CD14-positive monocyte (primary cell): ENCODE data around the gene PLA2G2E. TPM values are rescaled to one million over a fixed set of nuclear protein-coding genes. Genes with fewer than 3 reads are reported as not detected.

Experiments
- DNase-seq, 3 donors: peaks; one replicate each; pipeline ENCODE4 v3.0.0-alpha.2; 2011 to 2022
- H2AFZ ChIP-seq: 2 replicates; pipeline ENCODE4 v1.6.0; 2012; ENCODE audit warnings: mild to moderate bottlenecking, low read depth, low read length, inconsistent platforms; ENCODE audit not compliant: insufficient read depth, poor library complexity, severe bottlenecking
- H3K27ac ChIP-seq, 2 donors: 1 replicate in 1 of 2; 2 replicates in 1 of 2; pipeline ENCODE4 v1.5.1; 2012 to 2013; ENCODE audit warnings: low read length in 2 of 2, control low read depth in 1 of 2, inconsistent platforms in 1 of 2, low read depth in 1 of 2, mild to moderate bottlenecking in 1 of 2
- H3K27me3 ChIP-seq, 2 donors: one replicate each; pipeline versions ENCODE4 v1.6.0 to v1.6.1; 2011 to 2013; ENCODE audit warnings: low read length in 2 of 2; ENCODE audit not compliant: control insufficient read depth in 2 of 2, insufficient read depth in 2 of 2
- H3K36me3 ChIP-seq, 2 donors: replicated peaks in 1 of 2; 1 replicate in 1 of 2; 2 replicates in 1 of 2; pipeline versions ENCODE4 v1.5.1 to v1.6.1; 2012 to 2013; ENCODE audit warnings: low read length in 2 of 2, control low read depth in 1 of 2, inconsistent platforms in 1 of 2, mild to moderate bottlenecking in 1 of 2; ENCODE audit not compliant: insufficient read depth in 2 of 2, control insufficient read depth in 1 of 2
- H3K4me1 ChIP-seq, 2 donors: 1 replicate in 1 of 2; 2 replicates in 1 of 2; pipeline versions ENCODE4 v1.5.1 to v1.6.1; 2012 to 2013; ENCODE audit warnings: low read length in 2 of 2, control low read depth in 1 of 2, inconsistent platforms in 1 of 2, mild to moderate bottlenecking in 1 of 2, moderate library complexity in 1 of 2; ENCODE audit not compliant: insufficient read depth in 2 of 2, control insufficient read depth in 1 of 2
- H3K4me2 ChIP-seq: replicated peaks from 2 replicates; pipeline ENCODE3; 2012; ENCODE audit warnings: low read length, moderate library complexity, mild to moderate bottlenecking; ENCODE audit not compliant: poor library complexity, severe bottlenecking; ENCODE audit errors: extremely low read depth
- H3K4me3 ChIP-seq, 3 experiments: fragments of 200-600 bp in 1 of 3; sonication (generic) in 1 of 3; replicated peaks in 1 of 3; 1 replicate in 2 of 3; 2 replicates in 1 of 3; pipeline ENCODE4 v1.5.1; 2011 to 2013; ENCODE audit warnings: low read length in 3 of 3, mild to moderate bottlenecking in 3 of 3, control low read depth in 2 of 3, low read depth in 2 of 3, inconsistent platforms in 1 of 3, moderate library complexity in 1 of 3
- H3K79me2 ChIP-seq: 2 replicates; pipeline ENCODE4 v1.6.0; 2012; ENCODE audit warnings: mild to moderate bottlenecking, control low read depth, inconsistent platforms, low read length, moderate library complexity; ENCODE audit not compliant: insufficient read depth
- H3K9ac ChIP-seq: 2 replicates; pipeline ENCODE4 v1.6.0; 2017; ENCODE audit warnings: low read length, mild to moderate bottlenecking; ENCODE audit not compliant: insufficient read depth, poor library complexity, severe bottlenecking
- H3K9me3 ChIP-seq, 2 donors: replicated peaks in 1 of 2; 1 replicate in 1 of 2; 2 replicates in 1 of 2; pipeline versions ENCODE4 v1.5.1 to v1.6.1; 2012 to 2013; ENCODE audit warnings: low read length in 2 of 2, control low read depth in 1 of 2; ENCODE audit not compliant: control insufficient read depth in 1 of 2, insufficient read depth in 1 of 2
- H4K20me1 ChIP-seq: 2 replicates; pipeline ENCODE4 v1.6.0; 2012; ENCODE audit warnings: mild to moderate bottlenecking, low read length, control low read depth, moderate library complexity; ENCODE audit not compliant: insufficient read depth
- H3K27ac Mint-ChIP-seq, 7 donors: one replicate each; pipeline ENCODE4 v1.8.0; 2020; ENCODE audit warnings: mild to moderate bottlenecking in 7 of 7, mixed read lengths in 7 of 7, moderate library complexity in 6 of 7, inconsistent platforms in 2 of 7
- H3K27me3 Mint-ChIP-seq, 3 donors: one replicate each; pipeline ENCODE4 v1.8.0; 2021 to 2022; ENCODE audit warnings: low read depth in 3 of 3, mild to moderate bottlenecking in 3 of 3, mixed read lengths in 3 of 3, moderate library complexity in 3 of 3, inconsistent platforms in 1 of 3
- H3K36me3 Mint-ChIP-seq, 2 donors: one replicate each; pipeline ENCODE4 v1.8.0; 2020; ENCODE audit warnings: mixed read lengths in 2 of 2, inconsistent platforms in 1 of 2, mild to moderate bottlenecking in 1 of 2
- H3K4me1 Mint-ChIP-seq: one replicate; pipeline ENCODE4 v1.8.0; 2020; ENCODE audit warnings: mild to moderate bottlenecking, mixed read lengths
- H3K4me3 Mint-ChIP-seq, 2 donors: one replicate each; pipeline ENCODE4 v1.8.0; 2020; ENCODE audit warnings: mild to moderate bottlenecking in 2 of 2, mixed read lengths in 2 of 2, moderate library complexity in 1 of 2
- H3K9me3 Mint-ChIP-seq, 7 donors: one replicate each; pipeline ENCODE4 v1.8.0; 2020 to 2022; ENCODE audit warnings: mixed read lengths in 7 of 7, mild to moderate bottlenecking in 6 of 7, moderate library complexity in 6 of 7, inconsistent platforms in 2 of 7
- WGBS: methylation state at CpG from one replicate; pipeline ENCODE4 v1.1.5; 2013; ENCODE audit warnings: missing lambda C conversion rate; ENCODE audit not compliant: insufficient coverage; 5-methylcytosine and 5-hydroxymethylcytosine counted together
- intact Hi-C, 2 donors: fragments of 100-400 bp; cut with micrococcal nuclease; formaldehyde crosslinking; loops; one replicate each; pipeline versions ENCODE4 v1.15.0 to v1.15.1; 2023
- polyA plus RNA-seq, 3 donors: library from polyadenylated mRNA; depleted of rRNA in 1 of 3; unstranded in 2 of 3; stranded (reverse) in 1 of 3; fragments of 300-500 nt in 2 of 3; fragments of >200 nt in 1 of 3; fragmentation: Illumina TruSeq in 2 of 3; gene quantifications; 1 replicate in 2 of 3; 2 replicates in 1 of 3; pipeline ENCODE4 v1.2.3, GENCODE V29; 2012 to 2021
- TF ChIP-seq, protein P1 (sequence below): fragments of 200-600 bp; IDR thresholded peaks from one replicate; pipeline ENCODE4 v1.8.0; 2022; ENCODE audit warnings: antibody characterized with exemption, mild to moderate bottlenecking

The PLA2G2E gene
- polyA plus RNA-seq, 3 donors: not detected

GRCh38 chr1:19942657-19943056 lies 19.2 kb upstream of the PLA2G2E start:
- Mint-ChIP-seq H3K9me3 (peaks cover 0 to 5% (median 0%) of the 10 kb centered on the region in 7 donors), H3K4me3 (no peak overlapping the region), H3K4me1 (no peaks in the 10 kb centered on the region), H3K27me3 (peaks cover 1 to 24% (median 9%) of the 10 kb centered on the region in 3 donors), H3K27ac (no peak overlapping the region), H3K36me3 (no peaks in the 10 kb centered on the region)
- Histone ChIP-seq H4K20me1 (no peaks in the 10 kb centered on the region), H3K4me1 (no peaks in the 10 kb centered on the region), H3K79me2 (no peaks in the 10 kb centered on the region), H3K27ac (no peak overlapping the region), H3K4me3 (no peak overlapping the region), H3K4me2 (no peak overlapping the region), H3K36me3 (no peaks in the 10 kb centered on the region), H3K27me3 (peaks cover 2 to 5% of the 10 kb centered on the region in 2 donors), H3K9ac (no peak overlapping the region), H3K9me3 (no peaks in the 10 kb centered on the region), H2AFZ (no peak overlapping the region)
- 100% methylated on average over 2 of the region's 2 CpGs for WGBS
- intact Hi-C loops: no loop called here
- TF ChIP-seq, protein P1, sequence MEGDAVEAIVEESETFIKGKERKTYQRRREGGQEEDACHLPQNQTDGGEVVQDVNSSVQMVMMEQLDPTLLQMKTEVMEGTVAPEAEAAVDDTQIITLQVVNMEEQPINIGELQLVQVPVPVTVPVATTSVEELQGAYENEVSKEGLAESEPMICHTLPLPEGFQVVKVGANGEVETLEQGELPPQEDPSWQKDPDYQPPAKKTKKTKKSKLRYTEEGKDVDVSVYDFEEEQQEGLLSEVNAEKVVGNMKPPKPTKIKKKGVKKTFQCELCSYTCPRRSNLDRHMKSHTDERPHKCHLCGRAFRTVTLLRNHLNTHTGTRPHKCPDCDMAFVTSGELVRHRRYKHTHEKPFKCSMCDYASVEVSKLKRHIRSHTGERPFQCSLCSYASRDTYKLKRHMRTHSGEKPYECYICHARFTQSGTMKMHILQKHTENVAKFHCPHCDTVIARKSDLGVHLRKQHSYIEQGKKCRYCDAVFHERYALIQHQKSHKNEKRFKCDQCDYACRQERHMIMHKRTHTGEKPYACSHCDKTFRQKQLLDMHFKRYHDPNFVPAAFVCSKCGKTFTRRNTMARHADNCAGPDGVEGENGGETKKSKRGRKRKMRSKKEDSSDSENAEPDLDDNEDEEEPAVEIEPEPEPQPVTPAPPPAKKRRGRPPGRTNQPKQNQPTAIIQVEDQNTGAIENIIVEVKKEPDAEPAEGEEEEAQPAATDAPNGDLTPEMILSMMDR: no peak
- DNase-seq: no peak

GRCh38 chr1:19942088-19942487 lies 18.7 kb upstream of the PLA2G2E start:
- no peaks in the 10 kb centered on the region for H3K79me2 ChIP-seq
- H3K27ac Mint-ChIP-seq: no peak overlapping the region
- no peaks in the 10 kb centered on the region for H4K20me1 ChIP-seq
- H2AFZ ChIP-seq: no peak overlapping the region
- H3K9me3 Mint-ChIP-seq: peaks cover 0 to 5% (median 0%) of the 10 kb centered on the region in 7 donors
- intact Hi-C loops: no loop called here
- no peaks in the 10 kb centered on the region for H3K9me3 ChIP-seq
- no peaks in the 10 kb centered on the region for H3K36me3 ChIP-seq
- peaks cover 2 to 5% of the 10 kb centered on the region in 2 donors for H3K27me3 ChIP-seq
- TF ChIP-seq, protein P1: no peak
- H3K27ac ChIP-seq: no peak overlapping the region
- whole genome bisulfite sequencing: 88% methylated on average over 2 of the region's 3 CpGs
- no peak overlapping the region for H3K9ac ChIP-seq
- H3K4me3 Mint-ChIP-seq: no peak overlapping the region
- DNase-seq: no peak
- H3K4me3 ChIP-seq: no peak overlapping the region
- no peak overlapping the region for H3K4me2 ChIP-seq
- H3K4me1 Mint-ChIP-seq: no peaks in the 10 kb centered on the region
- H3K4me1 ChIP-seq: no peaks in the 10 kb centered on the region
- no peaks in the 10 kb centered on the region for H3K36me3 Mint-ChIP-seq
- peaks cover 1 to 19% (median 7%) of the 10 kb centered on the region in 3 donors for H3K27me3 Mint-ChIP-seq
